GM21576 (cell line): Measurements from ENCODE around the gene KIAA0232.
"Not testable (repeated sequence)": the region's sequence is repeated elsewhere in the genome, so short reads cannot be mapped to it uniquely, and the experiment has no call there.

Source experiments
- ATAC-seq: cut with Tn5 transposase; IDR thresholded peaks from one replicate; pipeline ENCODE4 v1.9.1; 2021; ENCODE audit warnings: mild to moderate bottlenecking, moderate library complexity; ENCODE audit not compliant: unreplicated experiment

KIAA0232 gene

DNA sequence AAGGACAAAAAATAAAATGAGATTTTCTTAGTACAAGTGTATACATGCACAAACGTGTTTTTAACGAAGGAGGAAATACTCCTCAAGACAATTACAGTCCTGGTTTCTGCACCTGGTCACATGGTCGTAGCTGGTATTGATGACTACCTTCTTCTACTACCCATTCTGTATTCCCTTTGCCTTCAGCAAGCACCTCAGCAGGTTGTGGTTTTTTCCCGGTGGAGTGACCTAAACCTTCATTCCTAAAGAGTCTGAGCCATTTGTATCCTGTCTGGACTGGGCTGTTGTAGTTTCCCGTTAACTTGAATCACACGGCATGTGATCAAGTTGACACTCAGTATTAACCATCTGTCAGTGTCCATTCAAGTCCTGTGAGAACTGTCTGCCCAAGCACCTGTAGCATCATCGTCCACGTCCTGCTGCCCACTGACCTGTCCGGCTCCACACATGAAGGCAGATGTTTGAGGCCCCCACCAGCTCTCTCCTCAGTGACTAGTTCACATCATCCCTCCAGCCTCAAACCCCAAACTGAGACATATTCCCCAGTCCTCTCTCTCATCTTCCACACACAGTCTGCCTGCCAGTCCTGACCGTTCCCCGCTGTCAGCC, 96.0 kb downstream of the KIAA0232 start:
- no peak for ATAC-seq

DNA sequence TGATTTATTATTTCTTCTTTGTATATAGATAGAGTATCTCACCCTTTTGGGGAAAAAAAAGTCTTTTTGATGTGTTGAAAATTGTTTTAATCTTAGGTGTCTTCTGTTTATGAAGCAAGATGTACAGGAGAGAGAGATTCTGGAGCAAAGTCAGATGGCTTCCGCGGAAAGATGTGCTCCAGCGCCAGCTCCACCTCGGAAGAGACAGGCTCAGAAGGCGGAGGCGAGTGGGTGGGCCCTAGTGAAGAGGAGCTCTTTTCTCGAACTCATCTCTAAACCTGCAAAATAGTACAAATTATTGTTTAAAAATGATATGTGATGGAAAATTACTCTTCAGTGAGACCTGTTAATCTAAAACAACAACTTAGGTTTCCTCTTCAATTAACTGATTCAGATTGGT, 98.2 kb downstream of the KIAA0232 start:
- no peak for ATAC-seq

DNA sequence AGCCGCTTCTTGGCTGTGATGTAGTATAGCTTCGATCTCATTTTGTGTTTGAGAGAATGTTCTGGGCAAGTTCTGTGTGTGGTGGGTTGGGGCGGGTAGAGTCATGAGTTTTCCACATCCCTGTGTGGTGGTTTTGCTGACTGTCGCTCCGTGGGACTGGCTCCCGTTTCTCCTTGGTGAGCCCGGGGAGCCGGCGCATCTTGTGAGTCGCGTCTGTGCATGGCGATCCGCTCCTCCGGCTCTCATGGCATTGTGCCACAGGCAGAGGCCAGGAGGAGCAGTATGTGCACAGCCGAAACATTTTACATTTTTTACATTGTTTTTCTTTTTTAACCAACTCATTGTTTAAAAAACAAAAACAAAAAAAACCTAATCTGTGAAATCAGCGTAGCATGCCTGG, 99.4 kb downstream of the KIAA0232 start:
- no peak for ATAC-seq

- ATAC-seq: no peak
Measured at GRCh38 chr4:6884341-6884870, 101.9 kb downstream of the KIAA0232 start.

- ATAC-seq: peak; percentile 71
Measured at GRCh38 chr4:6885953-6886557, 103.5 kb downstream of the KIAA0232 start.

GRCh38 chr4:6886886-6887285, 104.4 kb downstream of the KIAA0232 start:
- no peak for ATAC-seq

DNA sequence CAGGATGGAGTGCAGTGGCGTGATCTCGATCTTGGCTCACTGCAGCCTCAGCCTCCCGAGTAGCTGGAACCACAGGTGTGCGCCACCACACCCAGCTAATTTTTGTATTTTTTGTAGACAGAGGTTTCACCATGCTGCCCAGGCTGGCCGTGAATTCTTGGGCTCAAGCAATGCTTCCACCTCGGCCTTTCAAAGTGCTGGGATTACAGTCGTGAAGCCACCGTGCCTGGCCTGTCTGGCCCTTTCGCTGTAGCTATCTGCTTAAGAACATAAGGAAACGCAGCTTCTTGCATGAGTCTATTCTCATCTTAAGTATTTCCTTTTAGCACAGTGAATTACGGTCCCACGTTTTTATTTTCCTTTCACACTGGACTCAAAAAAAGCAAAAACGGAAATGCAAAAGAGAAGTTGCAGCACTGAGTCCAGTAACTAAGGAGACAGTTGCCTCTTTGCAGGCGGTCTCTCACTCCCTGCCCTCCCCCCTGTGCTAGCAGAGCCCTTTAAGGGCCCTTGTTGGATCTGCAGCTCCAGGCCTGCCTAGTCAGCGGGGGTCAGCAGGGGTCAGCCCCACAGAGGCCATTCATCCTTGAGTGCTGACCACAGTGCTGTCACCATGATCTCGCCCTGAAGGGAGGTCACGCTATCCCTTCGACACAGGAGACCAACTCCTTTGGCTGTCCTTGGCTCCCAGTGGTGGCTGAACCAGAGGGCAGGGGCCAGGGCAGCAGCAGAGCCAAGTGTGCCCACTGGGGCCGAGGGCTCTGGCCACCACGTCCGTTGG, 105.3 kb downstream of the KIAA0232 start:
- ATAC-seq: no peak

DNA sequence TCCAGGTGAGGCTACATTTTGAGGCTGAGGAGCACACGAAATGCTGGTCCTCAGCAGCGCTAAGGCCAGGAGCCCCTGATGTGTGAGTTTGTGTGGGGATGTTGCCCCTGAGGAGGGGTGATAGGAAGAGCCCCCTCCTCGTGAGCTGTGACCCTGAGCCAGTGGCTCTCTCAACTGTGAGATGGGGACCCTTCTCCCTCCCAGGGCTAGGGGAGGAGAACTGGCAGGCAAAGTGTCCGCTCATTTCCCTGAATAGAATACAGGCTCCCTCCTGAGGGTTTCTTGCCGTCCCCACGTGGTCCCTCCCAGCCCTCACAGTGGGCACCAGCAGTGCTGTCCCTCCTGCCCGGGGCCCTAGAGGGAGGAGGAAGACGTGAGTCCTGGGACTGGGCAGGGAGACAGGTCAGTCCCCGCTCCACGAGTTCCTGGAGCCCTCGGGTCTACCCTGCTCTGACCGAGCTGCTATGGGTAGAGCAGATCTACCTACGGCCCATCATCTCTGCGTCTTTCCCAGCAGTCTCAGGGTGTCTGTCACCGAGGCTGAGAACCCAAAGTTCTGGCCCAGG, 106.1 kb downstream of the KIAA0232 start:
- ATAC-seq: no peak

GRCh38 chr4:6889101-6889735, 106.7 kb downstream of the KIAA0232 start:
- ATAC-seq: no peak

- ATAC-seq: no peak
Measured at GRCh38 chr4:6889736-6890324, 107.3 kb downstream of the KIAA0232 start.

- no peak for ATAC-seq
Measured at GRCh38 chr4:6890358-6890757, 107.8 kb downstream of the KIAA0232 start.

GRCh38 chr4:6890971-6891370, 108.4 kb downstream of the KIAA0232 start:
- ATAC-seq: not testable (repeated sequence)

DNA sequence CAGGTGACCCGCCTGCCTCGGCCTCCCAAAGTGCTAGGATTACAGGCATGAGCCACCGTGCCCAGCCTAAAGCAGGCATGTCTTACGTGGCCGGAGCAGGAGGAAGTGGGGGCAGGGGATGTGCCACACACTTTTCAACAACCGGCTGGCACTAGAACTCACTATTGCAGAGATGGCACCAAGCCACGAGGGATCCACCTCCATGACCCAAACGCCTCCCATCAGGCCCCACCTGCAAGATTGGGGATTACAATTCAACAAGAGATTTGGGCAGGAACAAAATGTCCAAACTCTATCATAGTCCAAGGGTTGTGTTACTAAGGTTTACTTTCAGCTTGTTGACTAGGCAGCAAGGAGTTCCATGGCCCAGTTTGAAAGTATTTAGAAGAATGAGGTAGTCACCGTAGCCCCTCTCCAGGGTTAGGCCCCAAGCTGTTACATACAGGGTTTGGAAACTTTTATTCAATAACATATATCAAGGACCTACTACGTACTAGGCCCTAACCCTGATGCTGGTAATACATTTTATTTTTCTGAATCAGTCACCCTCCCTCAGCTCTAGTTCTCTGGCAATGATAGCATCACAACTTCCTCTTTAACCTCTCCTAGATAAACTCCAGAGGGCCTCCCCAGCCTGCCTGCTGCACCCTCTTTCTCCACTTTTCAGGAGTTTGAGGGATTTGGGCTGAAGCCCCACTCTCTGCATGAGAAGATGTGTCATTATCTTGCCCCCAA, 109.1 kb downstream of the KIAA0232 start:
- ATAC-seq: no peak

- ATAC-seq: no peak
Measured at GRCh38 chr4:6892190-6892908, 109.8 kb downstream of the KIAA0232 start.

GRCh38 chr4:6892909-6893202, 110.3 kb downstream of the KIAA0232 start:
- ATAC-seq: no peak

- no peak for ATAC-seq
Measured at GRCh38 chr4:6893449-6894085, 111.0 kb downstream of the KIAA0232 start.

DNA sequence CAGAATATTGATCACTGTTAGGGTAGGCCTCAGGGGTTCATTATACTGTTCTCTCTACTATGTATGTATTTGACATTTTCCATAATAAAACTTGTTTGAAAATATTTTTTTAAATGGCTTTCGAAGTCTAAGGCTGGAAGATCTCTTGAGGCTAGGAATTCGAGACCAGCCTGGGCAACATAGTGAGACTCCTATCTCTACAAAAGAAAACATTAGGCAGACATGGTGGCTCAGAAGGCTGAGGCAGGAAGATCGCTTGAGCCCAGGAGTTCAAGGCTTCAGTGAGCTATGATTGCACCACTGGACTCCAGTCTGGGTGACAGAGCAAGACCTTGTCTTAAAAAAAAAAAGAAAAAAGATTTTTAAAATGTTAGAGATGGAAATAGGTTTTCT, 111.6 kb downstream of the KIAA0232 start:
- no peak for ATAC-seq

- no peak for ATAC-seq
Measured at GRCh38 chr4:6894528-6895498, 112.3 kb downstream of the KIAA0232 start.
